Measurements from ENCODE around the gene RABAC1.

Gene RABAC1

DNA sequence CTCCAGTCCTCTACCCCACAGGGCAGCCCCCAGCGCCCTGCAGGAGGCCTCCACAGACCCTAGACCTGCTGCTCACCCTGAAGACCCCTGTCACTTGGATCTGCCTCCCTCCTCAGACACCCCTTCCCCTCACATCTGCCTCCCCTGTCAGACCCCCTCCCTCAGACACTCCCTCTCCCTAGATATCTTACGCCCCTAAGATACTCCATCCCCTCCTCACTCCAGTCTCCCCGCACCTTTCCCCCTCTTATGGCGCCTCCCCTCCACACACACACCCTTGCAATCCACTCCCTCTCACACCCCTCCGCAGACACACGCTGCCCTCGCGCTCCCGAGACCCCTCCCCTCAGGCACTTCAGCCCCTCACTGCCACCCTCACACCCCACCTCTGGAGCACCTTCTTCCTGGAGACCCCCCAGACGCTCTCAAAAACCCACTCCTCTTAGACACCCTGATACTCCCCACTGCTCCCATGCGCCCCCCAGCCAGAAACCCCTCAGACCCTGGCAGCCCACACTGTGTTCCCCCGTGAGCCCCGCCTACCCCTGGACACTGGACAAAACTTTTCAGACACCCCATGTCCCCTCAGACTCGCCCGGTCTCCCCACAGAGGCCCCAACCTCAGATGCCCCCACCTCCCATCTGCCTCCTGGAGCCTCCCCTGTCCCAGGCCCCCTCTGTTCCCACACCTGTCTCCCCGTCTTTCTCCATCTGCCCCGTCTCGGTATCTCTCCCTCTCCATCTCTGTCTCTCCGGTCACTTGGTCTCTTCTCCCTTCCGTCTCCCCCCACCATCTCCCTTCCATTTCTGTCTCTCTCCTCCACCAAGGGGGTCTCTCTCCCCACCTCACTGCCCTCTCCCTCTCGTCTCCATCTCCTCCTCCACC, 45.3 kb downstream of the RABAC1 start:
- no peak for DNase-seq

DNA sequence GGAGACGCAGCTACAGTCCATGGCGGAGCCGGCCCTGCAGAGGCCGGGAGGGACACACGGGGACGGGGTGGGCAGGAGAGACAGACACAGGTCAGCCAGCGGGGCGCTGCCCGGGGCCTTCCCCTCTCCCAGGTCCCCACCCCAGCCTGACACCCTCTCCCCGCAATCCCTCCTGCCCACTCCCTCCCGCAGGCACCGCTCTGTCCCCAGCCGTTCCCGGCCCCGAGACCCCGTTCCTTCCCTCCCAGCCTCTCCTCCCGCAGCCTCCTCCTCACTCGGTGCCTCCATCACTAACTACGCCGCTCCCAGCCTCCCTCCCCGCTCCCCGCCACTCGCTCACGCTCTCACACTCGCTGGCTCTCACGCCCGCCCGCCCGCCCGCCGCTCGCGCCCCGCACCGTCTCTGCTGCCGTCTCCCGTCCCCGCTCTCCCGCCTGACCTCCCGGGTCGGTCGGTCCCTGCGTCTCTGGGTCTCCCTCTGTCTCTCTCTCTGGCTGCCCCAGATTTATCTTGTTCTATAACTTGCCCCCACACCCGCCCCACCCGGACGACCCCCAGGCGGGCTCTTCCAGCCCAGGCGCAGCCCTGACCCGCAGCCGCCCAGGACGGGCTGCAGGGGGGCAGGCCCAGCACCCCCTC, 46.1 kb downstream of the RABAC1 start:
- DNase-seq = no peak

DNA sequence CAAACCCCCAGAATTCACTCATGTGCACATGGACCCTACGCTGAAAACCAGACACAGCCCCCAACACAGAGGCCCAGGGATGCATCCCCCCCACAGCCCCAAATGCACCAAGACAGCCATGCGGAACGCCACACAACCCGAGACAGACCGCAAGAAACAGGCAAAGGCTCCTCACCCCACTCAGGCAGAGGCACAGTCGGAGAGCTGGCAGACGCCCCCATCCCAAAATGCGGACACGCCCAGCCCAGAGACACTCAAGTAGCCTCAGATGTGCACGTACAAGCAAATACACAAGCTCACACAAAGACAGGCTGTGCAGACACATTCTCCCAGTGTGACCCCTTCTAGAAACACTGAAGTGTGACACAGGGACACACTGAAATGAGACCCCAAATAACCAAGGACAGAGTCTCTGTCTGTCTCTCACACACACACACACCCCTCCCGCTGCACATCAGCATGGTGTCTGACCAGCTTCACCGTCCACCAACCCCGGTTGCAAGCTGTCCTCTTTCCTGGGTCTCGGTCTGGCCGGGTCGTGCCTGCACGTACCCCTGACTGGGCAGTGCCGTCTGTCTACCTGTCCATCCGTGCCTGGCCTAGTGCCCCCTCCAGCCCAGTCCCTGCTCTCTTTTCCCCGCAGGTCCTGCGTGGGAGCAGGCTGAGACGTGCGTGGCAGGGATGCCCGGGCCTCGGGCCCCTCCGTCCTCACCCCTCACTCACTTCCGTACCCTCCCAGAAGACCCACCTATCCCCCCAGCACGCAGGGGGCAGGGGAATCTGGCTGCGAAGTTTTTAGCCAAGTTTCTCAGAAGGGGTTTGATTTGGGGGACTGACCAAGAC, 47.0 kb downstream of the RABAC1 start:
- no peak for DNase-seq

DNA sequence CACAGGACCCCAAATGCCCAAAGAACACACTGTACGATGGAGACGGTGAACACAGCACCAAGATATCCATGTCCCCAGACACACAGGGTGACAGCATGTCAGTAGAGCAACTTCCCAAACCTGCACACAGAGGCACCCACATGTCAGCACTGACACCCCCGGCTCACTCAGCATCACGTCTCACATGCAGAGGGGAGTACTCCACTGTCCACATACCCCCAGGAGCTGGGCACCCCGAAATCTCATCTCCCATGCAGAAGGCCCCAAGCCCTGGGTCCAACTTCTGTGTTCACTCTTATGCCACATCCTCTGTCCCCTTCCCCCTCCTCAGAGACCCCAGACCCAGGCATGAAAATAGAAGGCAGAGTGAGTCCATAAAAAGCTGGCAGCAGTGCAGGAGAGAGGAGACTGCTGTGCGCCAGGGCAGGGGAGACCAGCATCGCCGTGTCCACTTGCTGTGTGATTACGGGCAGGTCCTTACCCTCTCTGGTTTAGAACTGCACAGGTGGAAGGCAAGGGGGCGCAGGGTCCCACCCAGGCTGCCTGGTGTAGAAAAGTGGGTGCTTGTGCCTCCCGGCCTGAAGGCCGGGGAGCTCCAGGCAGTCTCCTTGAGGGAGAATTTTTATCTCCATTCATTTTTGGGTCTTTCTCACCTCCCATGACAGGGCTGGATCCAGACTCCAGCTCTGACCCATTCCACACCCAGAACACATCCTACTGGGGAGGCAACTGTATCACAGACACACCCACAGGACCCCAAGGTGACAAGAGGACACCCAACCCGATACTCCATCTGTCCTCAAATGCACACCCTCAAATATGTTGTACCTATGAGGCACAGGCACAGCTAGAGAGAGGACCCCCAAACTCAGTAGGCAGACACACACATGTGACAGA, 47.9 kb downstream of the RABAC1 start:
- DNase-seq = no peak

DNA sequence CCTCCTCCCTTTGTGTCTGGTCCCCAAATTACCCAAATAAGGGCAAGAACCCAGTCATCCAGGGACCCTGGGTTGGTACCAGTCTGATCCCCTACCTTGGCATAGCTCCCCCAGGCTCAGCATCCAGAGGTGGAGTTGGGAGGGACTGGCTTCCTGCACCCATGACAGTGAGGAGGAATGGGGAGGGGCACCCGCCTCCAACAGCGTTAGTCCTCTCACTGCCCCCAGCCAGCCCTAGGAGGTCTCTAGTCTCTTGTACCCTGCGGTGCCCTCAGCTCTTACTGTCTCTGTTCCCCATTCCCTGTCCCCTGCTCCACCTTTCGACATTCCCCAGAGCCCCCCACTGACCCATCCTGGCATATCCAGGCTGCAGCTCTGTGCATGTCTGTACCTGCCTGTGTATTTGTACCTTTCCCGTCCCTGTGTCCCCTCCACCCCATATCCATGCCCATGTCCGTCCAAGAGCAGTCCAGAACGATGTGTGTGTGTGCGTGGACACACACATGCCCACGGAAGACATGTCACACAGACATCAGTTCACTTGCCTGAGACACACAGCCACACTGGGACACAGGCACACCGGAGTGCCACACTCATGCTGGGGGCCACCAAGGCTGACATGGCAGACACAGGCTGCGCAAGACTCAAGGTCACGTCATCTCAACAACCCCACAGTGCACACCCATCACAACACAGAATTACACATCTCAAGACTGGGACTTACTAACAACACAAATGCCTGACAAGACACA, 48.7 kb downstream of the RABAC1 start:
- DNase-seq = no peak

DNA sequence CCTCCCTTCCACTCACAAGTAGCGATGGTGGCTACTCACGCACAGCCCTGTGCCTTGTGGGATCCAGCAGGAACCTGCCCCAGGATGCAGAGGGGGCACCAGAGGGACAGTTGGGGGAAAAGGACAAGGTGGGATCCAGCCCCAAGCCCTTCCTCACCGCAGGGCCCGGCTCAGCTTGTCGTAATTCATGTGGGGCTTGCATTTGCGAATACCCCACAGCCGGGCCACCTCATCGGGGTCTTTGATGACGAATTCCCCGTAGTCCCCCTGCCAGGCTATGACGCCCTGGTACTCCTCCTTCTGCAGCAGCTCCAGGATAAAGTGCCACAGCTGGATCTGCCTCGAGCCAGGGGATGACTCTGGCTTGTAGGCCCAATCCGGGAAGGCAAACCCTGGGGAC, 49.4 kb downstream of the RABAC1 start:
- no peak for DNase-seq

DNA sequence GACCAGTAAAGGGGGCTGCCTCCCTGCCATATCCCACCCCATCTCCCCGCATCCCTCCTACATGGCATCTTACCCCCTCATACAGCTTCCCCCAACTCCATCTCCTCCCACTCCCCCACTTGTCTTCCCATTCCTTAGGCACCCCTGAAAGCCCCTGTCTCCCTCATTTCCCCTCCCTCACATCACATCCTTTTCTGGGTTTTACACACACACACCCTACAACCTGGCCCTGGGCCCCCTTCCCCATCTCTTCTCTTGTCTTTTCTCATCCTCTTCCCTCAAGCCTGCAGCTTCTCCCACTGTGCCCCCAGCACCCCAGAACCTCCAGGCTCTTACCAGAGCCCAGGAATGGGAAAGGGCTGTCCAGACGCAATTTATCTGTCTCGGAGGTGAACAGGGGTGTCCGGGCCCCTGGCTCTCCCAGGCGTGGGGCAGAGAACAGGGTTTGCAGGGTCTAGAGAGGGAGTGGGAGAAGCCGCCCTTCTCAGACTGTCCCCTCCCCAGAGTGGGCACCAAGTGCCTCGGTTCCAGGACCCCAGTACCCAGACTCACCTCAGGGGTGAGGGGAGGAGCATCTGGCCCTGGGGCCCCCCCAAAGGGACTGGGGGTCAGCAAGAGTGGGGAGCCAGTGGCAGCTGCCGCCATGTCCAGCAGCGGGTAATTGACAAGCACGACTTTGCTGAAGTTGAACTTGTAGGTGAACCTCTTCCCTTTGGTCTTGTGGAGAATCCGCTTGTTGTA, 50.2 kb downstream of the RABAC1 start:
- DNase-seq = no peak

DNA sequence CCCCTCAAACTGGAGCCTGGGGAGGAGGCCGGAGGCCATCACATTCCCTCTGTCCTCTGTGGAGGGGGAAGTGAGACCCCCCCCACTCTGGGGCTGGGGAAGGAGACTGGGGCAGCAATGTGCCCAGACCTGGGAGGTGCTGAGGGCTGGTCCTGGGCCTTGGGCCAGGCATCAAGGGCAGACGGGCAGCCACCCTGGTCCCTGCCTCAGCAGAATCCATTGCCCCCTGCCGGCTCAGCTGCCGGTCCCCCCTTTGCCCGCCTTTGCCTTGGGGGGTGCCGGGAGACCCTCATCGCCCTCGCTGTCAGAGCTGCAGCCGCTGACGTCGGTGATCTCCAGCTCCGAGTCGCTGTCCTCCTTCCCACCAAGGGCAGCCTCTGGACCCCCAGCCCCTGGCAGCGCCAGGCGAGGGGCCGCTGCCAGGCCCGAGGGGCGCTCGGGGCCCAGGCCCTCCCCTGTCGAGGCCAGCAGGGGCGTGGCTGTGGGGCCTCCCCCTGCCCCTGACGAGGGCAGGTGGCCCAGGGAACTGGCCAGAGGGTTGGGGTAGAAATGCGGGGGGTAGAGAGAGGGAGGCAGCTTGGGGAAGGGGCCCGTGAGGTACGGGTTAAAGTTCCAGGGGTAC, 51.0 kb downstream of the RABAC1 start:
- no peak for DNase-seq

DNA sequence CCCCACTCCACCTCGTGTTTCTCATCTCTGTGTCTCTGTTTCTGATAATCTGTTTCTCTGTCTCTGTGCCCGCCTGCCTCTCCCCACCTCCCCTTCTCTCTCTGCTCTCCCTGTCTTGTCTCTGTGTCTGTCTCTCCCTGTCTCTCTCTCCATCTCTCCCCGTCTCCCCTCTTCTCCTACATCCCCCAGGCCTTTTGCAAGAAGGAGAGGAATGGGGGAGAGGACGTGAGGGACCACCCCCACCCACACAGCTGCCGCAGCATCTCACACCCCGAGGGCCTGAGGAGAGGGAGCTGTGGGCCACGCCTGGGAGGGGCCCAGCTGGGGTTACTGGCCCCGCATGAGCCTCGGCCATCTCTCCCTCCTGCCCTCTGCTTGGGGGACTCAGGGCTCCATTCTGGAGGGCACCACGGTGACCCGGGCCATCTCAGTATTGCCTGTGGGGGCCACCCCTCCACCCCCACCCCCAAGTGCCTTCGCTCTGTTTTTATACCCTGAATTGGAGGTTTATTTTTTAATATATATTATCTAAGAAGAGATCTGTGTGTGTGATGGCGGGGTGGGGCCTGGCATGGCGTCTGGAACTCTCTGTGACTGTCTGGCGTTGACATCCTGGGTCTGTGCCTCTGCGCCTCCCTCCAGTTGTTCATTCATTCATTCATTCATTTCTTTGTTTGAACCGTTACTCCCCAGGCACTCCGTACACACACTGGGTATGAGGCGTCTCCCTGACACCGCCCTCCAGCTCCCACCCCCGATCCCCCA, 52.0 kb downstream of the RABAC1 start:
- DNase-seq = no peak
